Nephron progenitor cell (in vitro differentiated cells): ENCODE measurements around the gene MYO6.

Experiments
- DNase-seq: peaks from one replicate; pipeline ENCODE4 v3.0.0; 2021
- H3K27ac Mint-ChIP-seq: 2 replicates; pipeline ENCODE4 v1.8.0; 2021; ENCODE audit warnings: mild to moderate bottlenecking, moderate library complexity, mixed read lengths
- H3K27me3 Mint-ChIP-seq: 2 replicates; pipeline ENCODE4 v1.8.0; 2021; ENCODE audit warnings: mild to moderate bottlenecking, low read depth, mixed read lengths; ENCODE audit not compliant: poor library complexity
- H3K36me3 Mint-ChIP-seq: 2 replicates; pipeline ENCODE4 v1.8.0; 2021; ENCODE audit warnings: low read depth, mixed read lengths
- H3K4me1 Mint-ChIP-seq: 2 replicates; pipeline ENCODE4 v1.8.0; 2021; ENCODE audit warnings: mixed read lengths
- H3K4me3 Mint-ChIP-seq: 2 replicates; pipeline ENCODE4 v1.8.0; 2021; ENCODE audit warnings: mild to moderate bottlenecking, moderate library complexity, mixed read lengths
- H3K9me3 Mint-ChIP-seq: 2 replicates; pipeline ENCODE4 v1.8.0; 2021; ENCODE audit warnings: mild to moderate bottlenecking, moderate library complexity, mixed read lengths
- TF ChIP-seq, protein P1 (sequence below): fragments of 200-600 bp; sonication (generic); IDR thresholded peaks from 2 replicates; pipeline ENCODE4 v1.5.0; 2021; ENCODE audit warnings: antibody characterized with exemption

MYO6 gene

DNA sequence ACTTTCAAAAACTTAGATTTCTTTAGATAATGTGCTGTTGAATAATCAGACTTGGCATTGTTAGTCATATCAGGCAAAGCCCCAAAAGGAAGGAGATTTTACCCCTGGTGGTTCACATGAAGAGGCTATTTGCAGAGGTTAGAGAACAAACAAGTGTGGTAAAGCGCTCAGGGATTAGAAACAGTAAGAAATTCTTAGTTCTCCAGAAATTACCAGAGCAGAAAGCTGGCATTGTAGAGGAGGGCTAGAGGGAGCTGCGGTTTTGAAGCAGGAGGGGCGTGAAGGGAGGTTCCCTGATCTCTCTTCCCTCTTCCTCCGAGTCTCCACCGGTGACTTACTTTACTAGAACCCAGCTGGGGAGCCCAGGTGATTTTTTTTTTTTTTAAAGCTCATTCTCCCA is 10.2 kb downstream of the MYO6 start:
- Mint-ChIP-seq H3K36me3 (peaks cover 12% of the 10 kb centered on the region), H3K27me3 (peaks cover 5% of the 10 kb centered on the region), H3K4me1 (peaks cover 15% of the 10 kb centered on the region), H3K9me3 (peaks cover 8% of the 10 kb centered on the region), H3K4me3 (no peak overlapping the region), H3K27ac (peak overlapping the region; percentile 2)
- TF ChIP-seq, protein P1, sequence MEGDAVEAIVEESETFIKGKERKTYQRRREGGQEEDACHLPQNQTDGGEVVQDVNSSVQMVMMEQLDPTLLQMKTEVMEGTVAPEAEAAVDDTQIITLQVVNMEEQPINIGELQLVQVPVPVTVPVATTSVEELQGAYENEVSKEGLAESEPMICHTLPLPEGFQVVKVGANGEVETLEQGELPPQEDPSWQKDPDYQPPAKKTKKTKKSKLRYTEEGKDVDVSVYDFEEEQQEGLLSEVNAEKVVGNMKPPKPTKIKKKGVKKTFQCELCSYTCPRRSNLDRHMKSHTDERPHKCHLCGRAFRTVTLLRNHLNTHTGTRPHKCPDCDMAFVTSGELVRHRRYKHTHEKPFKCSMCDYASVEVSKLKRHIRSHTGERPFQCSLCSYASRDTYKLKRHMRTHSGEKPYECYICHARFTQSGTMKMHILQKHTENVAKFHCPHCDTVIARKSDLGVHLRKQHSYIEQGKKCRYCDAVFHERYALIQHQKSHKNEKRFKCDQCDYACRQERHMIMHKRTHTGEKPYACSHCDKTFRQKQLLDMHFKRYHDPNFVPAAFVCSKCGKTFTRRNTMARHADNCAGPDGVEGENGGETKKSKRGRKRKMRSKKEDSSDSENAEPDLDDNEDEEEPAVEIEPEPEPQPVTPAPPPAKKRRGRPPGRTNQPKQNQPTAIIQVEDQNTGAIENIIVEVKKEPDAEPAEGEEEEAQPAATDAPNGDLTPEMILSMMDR = no peak
- DNase-seq = no peak

DNA sequence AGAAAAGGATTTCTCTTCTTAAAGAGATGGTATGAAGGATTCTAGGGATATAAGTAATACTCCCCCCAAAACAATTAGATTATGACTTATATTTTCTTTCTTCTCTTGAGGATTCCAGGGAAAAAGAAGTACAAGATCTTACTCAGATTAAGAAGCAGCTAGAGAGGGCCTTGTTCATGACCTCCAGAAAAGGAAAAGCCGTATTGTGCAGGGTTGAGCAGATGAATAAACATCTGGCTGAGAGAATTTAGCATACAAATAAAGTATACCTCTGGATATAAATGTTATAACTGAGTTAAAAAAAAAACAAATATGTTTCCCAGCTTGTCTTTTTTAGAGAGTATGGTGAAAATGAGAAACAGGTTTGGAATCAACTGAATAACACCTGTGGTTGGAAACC is 11.3 kb downstream of the MYO6 start:
- Mint-ChIP-seq H3K27ac (no peak overlapping the region), H3K27me3 (peaks cover 5% of the 10 kb centered on the region), H3K9me3 (peaks cover 8% of the 10 kb centered on the region), H3K36me3 (peaks cover 16% of the 10 kb centered on the region), H3K4me1 (peaks cover 15% of the 10 kb centered on the region), H3K4me3 (no peak overlapping the region)
- no peak for DNase-seq
- TF ChIP-seq, protein P1 = no peak

DNA sequence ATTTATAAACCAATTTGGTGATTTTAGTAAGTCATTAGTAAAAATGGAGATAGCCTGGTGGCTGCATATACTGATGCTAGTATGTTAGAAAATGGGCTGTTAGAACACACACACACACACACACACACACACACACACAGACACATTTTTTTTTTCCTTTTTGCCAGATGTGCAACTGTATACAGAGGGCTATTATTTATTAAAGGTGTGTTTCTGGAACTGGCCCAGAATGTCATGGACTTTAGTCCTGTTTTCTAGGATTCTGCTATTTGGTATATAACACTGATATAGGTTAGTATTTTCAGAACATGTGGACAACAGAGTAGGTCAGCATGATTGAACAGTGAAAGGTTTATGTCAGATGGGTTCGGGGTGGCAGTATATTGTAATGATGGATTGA is 12.4 kb downstream of the MYO6 start:
- TF ChIP-seq, protein P1 = no peak
- Mint-ChIP-seq H3K27ac (no peak overlapping the region), H3K9me3 (peaks cover 8% of the 10 kb centered on the region), H3K4me3 (no peak overlapping the region), H3K36me3 (peaks cover 16% of the 10 kb centered on the region), H3K27me3 (no peaks in the 10 kb centered on the region), H3K4me1 (peaks cover 15% of the 10 kb centered on the region)
- no peak for DNase-seq

DNA sequence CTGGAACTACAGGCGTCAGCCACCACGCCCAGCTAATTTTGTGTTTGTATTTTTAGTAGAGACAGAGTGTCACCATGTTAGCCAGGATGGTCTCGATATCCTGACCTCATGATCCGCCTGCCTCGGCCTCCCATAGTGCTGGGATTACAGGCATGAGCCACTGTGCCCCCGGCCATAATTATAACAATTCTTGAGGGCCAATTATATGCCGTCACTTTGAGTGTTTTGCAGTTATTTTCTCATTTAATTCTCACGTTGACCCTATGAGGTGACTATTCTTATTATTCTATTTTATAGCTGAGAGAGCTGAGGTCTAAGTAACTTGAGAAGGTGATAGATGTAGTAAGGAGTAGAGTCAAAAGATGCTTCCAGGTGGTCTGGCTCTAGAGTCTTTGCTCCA is 13.0 kb downstream of the MYO6 start:
- Mint-ChIP-seq H3K36me3 (peaks cover 16% of the 10 kb centered on the region), H3K4me1 (peaks cover 15% of the 10 kb centered on the region), H3K9me3 (peaks cover 8% of the 10 kb centered on the region), H3K27me3 (no peaks in the 10 kb centered on the region), H3K4me3 (no peak overlapping the region), H3K27ac (no peak overlapping the region)
- TF ChIP-seq, protein P1 = no peak
- no peak for DNase-seq

DNA sequence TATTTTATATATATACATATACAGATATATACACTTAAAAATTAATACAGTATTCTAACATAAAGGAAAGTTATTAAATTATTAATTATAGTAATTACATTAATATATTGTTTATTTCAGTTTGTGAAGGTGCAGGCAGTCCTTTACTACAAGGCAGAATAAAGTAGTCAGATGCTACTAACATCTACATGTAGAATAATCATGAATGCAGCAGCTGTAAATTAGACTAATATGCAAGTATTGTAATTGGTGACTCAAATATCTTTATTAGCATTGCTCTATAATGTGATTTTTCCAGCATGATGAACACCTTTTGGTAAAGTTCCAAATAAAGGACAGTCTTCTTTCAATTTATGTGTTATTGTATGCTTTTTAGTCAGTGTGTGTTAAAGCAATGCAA is 17.3 kb downstream of the MYO6 start:
- Mint-ChIP-seq H3K27me3 (no peaks in the 10 kb centered on the region), H3K9me3 (no peaks in the 10 kb centered on the region), H3K27ac (no peak overlapping the region), H3K4me1 (peaks cover 11% of the 10 kb centered on the region), H3K36me3 (peaks cover 7% of the 10 kb centered on the region), H3K4me3 (no peak overlapping the region)
- no peak for DNase-seq
- TF ChIP-seq, protein P1 = no peak

DNA sequence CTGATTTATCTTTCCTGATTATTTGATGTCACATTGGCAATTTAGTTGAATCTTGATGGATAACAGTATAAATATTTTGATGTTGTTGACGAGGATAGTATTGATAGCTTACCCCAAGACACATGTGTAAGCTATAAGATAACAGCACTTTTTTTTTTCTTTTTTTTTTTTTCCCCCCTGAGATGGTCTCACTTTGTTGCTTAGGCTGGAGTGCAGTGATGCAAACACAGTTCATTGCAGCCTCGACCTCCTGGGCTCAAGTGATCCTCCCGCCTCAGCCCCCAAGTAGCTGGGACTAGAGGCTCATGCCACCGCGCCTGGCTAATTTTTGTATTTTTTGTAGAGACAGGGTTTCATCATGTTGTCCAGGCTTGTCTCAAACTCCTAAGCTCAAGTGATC is 21.8 kb downstream of the MYO6 start:
- peak overlapping the region; percentile 74 for H3K27ac Mint-ChIP-seq
- H3K36me3 Mint-ChIP-seq = no peaks in the 10 kb centered on the region
- no peaks in the 10 kb centered on the region for H3K9me3 Mint-ChIP-seq
- H3K4me1 Mint-ChIP-seq = peaks cover 21% of the 10 kb centered on the region
- DNase-seq = peak; percentile 8
- no peaks in the 10 kb centered on the region for H3K27me3 Mint-ChIP-seq
- TF ChIP-seq, protein P1 = no peak
- no peak overlapping the region for H3K4me3 Mint-ChIP-seq
